NCI-H146 (cell line): Measurements from ENCODE around the gene RBM39.
"Not testable (repeated sequence)": the region's sequence is repeated elsewhere in the genome, so short reads cannot be mapped to it uniquely, and the experiment has no call there.

Experiments used
- DNase-seq: peaks from one replicate; lab custom pipeline; 2025; lab: John Stamatoyannopoulos, UW

RBM39 gene

DNA sequence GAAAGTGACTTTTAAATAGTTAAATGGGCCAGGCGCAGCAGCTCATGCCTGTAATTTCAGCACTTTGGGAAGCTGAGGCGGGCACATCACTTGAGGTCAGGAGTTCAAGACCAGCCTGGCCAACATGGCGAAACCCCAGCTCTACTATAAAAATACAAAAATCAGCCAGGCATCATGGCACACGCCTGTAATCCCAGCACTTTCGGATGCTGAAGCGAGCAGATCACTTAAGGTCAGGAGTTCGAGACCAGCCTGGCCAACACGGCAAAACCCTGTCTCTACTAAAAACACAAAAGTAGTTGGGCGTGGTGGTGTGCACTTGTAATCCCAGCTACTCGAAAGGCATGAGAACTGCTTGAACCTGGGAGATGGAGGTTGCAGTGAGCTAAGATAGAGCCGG is 36.2 kb downstream of the RBM39 start:
- not testable (repeated sequence) for DNase-seq

GRCh38 chr20:35704514-35705261 is 37.4 kb downstream of the RBM39 start:
- DNase-seq: no peak

DNA sequence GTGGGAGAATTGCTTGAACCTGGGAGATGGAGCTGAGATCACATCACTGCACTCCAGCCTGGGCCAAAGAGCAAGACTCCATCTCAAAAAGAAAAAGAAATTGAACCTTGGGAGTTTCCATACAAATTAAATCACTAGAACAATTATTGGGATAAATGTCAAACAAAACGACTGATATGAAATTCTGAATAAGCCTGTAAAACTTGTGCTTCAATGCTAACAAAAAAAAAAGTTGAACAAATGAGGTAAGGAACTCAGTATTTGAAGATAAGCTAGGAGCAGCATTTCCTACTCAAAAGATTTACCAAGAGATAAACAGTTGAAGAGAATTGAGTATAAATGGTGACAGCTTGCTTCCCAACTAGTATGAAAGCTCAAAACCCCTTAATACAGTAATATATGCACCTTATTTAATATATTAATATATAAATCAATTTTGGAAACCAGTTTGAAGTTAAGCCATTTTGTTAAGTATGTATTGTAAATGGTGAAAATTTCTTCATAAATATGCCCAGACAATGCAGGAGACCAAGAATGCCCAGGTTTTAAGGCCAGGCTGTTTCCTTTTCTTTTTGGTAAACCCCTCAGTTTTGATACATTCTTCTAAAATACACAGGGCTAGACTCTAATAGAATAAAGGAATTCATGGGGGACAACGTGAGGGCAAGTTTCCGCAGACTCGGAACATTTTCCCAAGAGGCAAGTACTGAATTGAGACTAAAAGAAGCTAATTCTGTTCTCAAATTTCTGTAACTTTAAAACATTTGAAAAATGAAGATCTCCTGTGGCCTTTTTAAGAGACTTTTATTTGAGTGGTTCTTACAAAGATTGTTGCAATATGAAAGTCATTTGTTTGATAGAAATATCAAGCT is 39.0 kb downstream of the RBM39 start:
- DNase-seq: no peak

DNA sequence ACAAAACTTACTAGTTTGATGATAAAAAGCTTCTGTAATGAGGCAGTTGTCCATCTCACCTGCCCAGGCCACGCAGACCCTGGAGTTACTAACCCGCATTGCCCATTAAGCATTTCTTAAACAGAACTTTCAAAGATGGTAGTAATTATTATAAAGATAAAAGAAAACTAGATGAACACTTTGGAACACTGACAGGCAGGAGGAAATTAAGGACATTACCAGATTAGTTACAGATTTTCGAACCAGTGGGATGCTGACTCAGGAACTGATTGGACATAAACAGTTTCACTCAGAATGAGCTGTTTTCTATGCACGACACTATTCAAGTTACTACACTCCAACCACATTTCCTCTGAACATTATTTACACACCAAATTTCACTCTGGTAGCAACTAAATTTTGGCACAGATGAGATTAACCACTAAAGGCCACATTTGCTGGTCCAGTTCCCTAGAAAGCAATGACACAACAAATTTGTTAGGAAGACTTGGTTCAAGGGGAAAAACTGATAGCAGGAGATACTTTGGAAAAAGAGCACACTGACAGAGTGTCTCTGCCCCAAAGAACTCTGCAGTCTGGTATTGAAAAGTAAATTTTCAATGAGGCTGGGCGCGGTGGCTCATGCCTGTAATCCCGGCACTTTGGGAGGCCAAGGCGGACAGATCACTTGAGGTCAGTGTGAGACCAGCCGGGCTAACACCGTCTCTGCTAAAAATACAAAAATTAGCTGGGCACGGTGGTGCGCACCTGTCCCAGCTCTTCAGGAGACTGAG is 39.8 kb downstream of the RBM39 start:
- no peak for DNase-seq

- DNase-seq: no peak
Measured at GRCh38 chr20:35700625-35701148, 41.4 kb downstream of the RBM39 start.

GRCh38 chr20:35699957-35700624 is 42.0 kb downstream of the RBM39 start:
- DNase-seq: no peak

- peak; percentile 87 for DNase-seq
Measured at GRCh38 chr20:35699127-35699956, 42.7 kb downstream of the RBM39 start, which contains the start of the genes NFS1 and ROMO1. Gene NFS1, minus strand, starts transcription at chr20:35699352. Its CDS starts 64 bp downstream, at chr20:35699288. Gene ROMO1, plus strand, starts transcription at chr20:35699405. Its CDS starts 228 bp downstream, at chr20:35699633.

DNA sequence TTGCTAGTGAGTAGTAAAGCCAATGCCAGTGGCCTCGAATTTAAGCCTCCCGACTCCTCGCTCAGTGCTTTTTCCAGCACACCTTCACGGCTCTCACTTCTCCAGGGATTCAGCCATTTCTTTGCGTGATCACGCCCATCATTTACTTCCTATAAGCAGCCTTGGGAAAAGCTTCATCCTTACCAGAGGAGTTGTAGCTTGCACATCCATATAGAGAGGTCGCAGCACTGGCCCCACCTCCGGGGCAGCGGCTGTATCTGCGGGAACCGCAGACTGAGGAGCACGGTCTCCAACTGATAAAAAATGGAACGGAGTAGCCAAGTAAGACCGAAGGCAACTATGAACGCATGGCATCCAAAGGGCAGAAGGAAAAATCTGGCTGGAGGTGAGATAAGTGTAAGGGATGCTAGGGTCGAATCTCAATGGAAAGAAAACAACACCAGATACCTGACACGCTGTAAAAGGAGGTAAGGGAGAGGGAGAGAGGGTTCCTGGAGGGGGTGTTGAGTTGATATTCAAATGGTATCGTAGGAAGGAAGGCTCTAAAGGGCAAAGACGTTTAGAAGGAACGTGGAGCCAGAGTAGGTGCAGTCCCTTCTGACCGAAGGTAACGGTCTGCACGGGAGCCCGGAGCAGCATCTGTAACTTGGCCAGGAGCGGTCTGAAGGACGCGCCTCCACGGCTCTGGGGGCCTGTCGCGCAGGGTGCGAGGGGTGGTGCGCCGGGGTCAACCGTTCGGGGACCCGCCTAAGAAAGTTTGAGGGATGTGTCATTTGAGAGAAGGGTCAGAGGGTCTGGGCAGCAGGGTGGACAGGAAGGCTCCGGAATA is 43.5 kb downstream of the RBM39 start:
- DNase-seq: peak; percentile 52

GRCh38 chr20:35697696-35698297 is 44.3 kb downstream of the RBM39 start:
- no peak for DNase-seq

- DNase-seq: no peak
Measured at GRCh38 chr20:35695978-35696377, 46.1 kb downstream of the RBM39 start.

DNA sequence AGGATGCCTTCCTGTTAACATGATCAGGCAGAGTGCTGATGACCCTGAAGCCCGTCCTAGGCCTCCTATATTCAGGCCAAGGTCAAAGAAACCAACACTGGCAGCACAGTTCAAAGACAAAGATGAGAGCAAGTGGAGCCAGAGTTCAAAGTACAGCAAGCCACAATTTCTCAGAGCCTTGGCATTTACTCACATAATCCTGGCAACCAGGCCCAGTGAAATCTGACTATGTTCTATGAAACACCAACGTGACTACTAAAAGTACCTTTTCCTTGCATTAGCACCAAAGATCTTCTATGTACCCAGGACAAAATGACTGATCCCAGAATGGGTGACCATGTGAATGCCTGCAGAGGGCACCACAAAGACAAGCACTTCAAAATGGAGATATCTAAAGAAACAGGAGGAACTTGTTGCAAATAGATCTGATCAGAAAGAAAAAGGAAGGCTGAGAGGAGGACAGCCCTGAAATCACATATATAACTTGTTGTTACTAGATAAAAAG is 46.8 kb downstream of the RBM39 start:
- no peak for DNase-seq

DNA sequence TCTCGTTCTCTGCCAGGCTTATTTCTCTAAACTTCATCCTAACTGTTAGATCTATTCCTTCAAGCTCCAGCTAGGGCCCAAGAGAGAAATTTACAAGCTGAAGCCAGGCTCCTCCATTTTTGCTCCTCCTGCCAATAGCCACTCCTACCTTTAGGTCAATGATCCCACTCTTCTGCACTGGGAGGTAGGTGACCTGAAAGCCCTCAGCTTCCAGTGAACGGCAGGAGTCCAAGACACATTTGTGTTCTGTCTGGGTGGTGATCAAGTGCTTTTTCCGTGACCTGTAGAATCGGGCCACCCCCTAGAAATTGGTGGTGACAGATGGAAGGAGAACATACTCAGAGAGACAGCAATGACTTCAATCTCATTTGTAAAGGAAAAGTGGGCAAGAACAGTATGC is 51.8 kb downstream of the RBM39 start:
- no peak for DNase-seq

DNA sequence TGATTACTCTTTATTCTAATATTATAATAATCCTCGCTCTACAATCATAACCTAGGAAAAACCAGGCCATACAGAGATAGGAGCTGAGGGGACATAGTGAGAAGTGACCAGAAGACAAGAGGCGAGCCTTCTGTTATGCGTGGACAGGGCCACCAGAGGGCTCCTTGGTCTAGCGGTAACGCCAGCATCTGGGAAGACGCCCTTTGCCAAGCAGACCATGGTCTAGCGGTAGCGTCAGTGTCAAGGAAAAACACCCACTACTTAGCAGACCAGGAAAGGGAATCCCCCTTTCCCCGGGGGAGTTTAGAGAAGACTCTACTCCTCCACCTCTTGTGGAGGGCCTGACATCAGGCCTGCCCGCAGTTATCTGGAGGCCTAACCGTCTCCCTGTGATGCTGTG is 55.2 kb downstream of the RBM39 start:
- DNase-seq: not testable (repeated sequence)

DNA sequence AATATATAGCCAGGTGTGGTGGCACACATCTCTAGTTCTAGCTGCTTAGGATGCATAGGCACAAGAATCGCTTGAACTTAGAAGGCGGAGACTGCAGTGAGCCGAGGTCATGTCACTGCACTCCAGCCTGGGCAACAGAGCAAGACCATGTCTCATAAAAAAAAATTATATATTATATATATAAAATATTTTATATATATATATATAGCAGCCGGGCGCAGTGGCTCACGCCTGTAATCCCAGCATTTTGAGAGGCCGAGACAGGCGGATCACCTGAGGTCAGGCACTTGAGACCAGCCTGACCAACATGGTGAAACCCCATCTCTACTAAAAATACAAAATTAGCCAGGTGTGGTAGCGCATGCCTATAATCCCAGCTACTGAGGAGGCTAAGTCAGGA is 56.7 kb downstream of the RBM39 start:
- not testable (repeated sequence) for DNase-seq

- no peak for DNase-seq
Measured at GRCh38 chr20:35681960-35682359, 60.1 kb downstream of the RBM39 start.

GRCh38 chr20:35680452-35681183 is 61.4 kb downstream of the RBM39 start:
- DNase-seq: no peak

- no peak for DNase-seq
Measured at GRCh38 chr20:35674921-35675320, 67.1 kb downstream of the RBM39 start.

DNA sequence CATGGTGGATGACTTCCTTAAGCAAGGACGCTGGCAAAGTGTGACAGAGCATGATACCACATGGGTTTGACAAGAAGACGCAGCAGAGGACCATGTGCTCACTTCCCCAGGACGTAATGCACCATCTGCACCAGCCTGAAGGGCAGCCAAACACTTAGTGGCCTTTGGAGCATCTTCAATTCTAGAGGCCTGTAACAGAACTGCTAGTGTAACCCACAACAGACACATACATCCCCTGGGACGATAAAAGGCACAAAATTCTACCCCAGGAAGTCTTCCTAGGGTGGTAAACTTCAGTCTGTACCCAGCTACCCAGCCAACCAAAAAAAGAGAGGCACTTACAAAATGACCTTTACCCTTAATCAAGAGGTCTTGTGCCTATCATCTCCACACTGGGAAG is 68.2 kb downstream of the RBM39 start:
- DNase-seq: no peak
